ENCODE data around the gene CSTPP1.
"Not testable (repeated sequence)": the region's sequence is repeated elsewhere in the genome, so short reads cannot be mapped to it uniquely, and the experiment has no call there.

Gene CSTPP1

GRCh38 chr11:47055534-47055933, 119.0 kb downstream of the CSTPP1 start:
- no peak for DNase-seq

GRCh38 chr11:47056261-47056915, 119.8 kb downstream of the CSTPP1 start:
- no peak for DNase-seq

GRCh38 chr11:47057365-47057764, 120.8 kb downstream of the CSTPP1 start:
- no peak for DNase-seq

- DNase-seq: no peak
Observed at GRCh38 chr11:47060807-47061206, 124.2 kb downstream of the CSTPP1 start.

- no peak for DNase-seq
Observed at GRCh38 chr11:47061429-47062178, 125.0 kb downstream of the CSTPP1 start.

- no peak for DNase-seq
Observed at GRCh38 chr11:47062736-47063135, 126.2 kb downstream of the CSTPP1 start.

- DNase-seq: no peak
Observed at GRCh38 chr11:47067401-47067800, 130.8 kb downstream of the CSTPP1 start.

GRCh38 chr11:47070769-47071168, 134.2 kb downstream of the CSTPP1 start:
- no peak for DNase-seq

GRCh38 chr11:47071341-47071740, 134.8 kb downstream of the CSTPP1 start:
- DNase-seq: no peak

GRCh38 chr11:47071791-47072261, 135.3 kb downstream of the CSTPP1 start:
- no peak for DNase-seq

GRCh38 chr11:47078751-47079521, 142.4 kb downstream of the CSTPP1 start:
- DNase-seq: no peak

- DNase-seq: not testable (repeated sequence)
Observed at GRCh38 chr11:47080775-47081174, 144.2 kb downstream of the CSTPP1 start.

GRCh38 chr11:47083913-47084312, 147.4 kb downstream of the CSTPP1 start:
- no peak for DNase-seq

GRCh38 chr11:47087801-47088200, 151.2 kb downstream of the CSTPP1 start:
- DNase-seq: peak; percentile 30

- DNase-seq: no peak
Observed at GRCh38 chr11:47093541-47093940, 157.0 kb downstream of the CSTPP1 start.

- DNase-seq: not testable (repeated sequence)
Observed at GRCh38 chr11:47096871-47097270, 160.3 kb downstream of the CSTPP1 start.

GRCh38 chr11:47098223-47098622, 161.7 kb downstream of the CSTPP1 start:
- DNase-seq: not testable (repeated sequence)

- DNase-seq: no peak
Observed at GRCh38 chr11:47099214-47099917, 162.8 kb downstream of the CSTPP1 start.

- no peak for DNase-seq
Observed at GRCh38 chr11:47099918-47100315, 163.4 kb downstream of the CSTPP1 start.

GRCh38 chr11:47101406-47101805, 164.8 kb downstream of the CSTPP1 start:
- DNase-seq: no peak

- DNase-seq: no peak
Observed at GRCh38 chr11:47104261-47104950, 167.8 kb downstream of the CSTPP1 start.

- no peak for DNase-seq
Observed at GRCh38 chr11:47105541-47105940, 169.0 kb downstream of the CSTPP1 start.
